ENCODE data around the gene UBA3.

The UBA3 gene

GRCh38 chr3:69097407-69098086 is 17.4 kb upstream of the UBA3 start:
- DNase-seq = no peak

- DNase-seq = no peak
Observed at GRCh38 chr3:69096299-69096698, 16.1 kb upstream of the UBA3 start.

GRCh38 chr3:69095636-69096035 is 15.5 kb upstream of the UBA3 start:
- DNase-seq = peak; percentile 60

- DNase-seq = peak; percentile 64
Observed at GRCh38 chr3:69094467-69095205, 14.5 kb upstream of the UBA3 start.

GRCh38 chr3:69092030-69092516 is 11.9 kb upstream of the UBA3 start:
- DNase-seq = peak; percentile 87

- peak; percentile 34 for DNase-seq
Observed at GRCh38 chr3:69091389-69092029, 11.3 kb upstream of the UBA3 start.

GRCh38 chr3:69090021-69090420 is 9.9 kb upstream of the UBA3 start:
- no peak for DNase-seq

- peak; percentile 72 for DNase-seq
Observed at GRCh38 chr3:69088063-69088462, 7.9 kb upstream of the UBA3 start.

- DNase-seq = no peak
Observed at GRCh38 chr3:69087030-69087791, 7.0 kb upstream of the UBA3 start.

- peak; percentile 85 for DNase-seq
Observed at GRCh38 chr3:69085833-69086722, 5.9 kb upstream of the UBA3 start.

GRCh38 chr3:69085168-69085832 is 5.1 kb upstream of the UBA3 start:
- no peak for DNase-seq

GRCh38 chr3:69084326-69085167 is 4.4 kb upstream of the UBA3 start, which contains the start of gene ARL6IP5:
Gene ARL6IP5 (plus strand): TSS chr3:69084937. CDS start chr3:69085048, 111 bp downstream.
- DNase-seq = peak; percentile 97

- peak; percentile 94 for DNase-seq
Observed at GRCh38 chr3:69082805-69083204, 2.6 kb upstream of the UBA3 start.

GRCh38 chr3:69082361-69082760 is 2.2 kb upstream of the UBA3 start:
- no peak for DNase-seq

- DNase-seq = peak; percentile 62
Observed at GRCh38 chr3:69081583-69082262, 1.6 kb upstream of the UBA3 start.

- DNase-seq = no peak
Observed at GRCh38 chr3:69079269-69080159, 651 bp downstream of the UBA3 start.

GRCh38 chr3:69072928-69073327 is 7.2 kb downstream of the UBA3 start:
- no peak for DNase-seq

GRCh38 chr3:69066121-69066520 is 14.0 kb downstream of the UBA3 start:
- DNase-seq = no peak
